Effector CD8-positive, alpha-beta T cell (primary cell): ENCODE data around the gene SLC36A1.

ENCODE experiments used
- DNase-seq: peaks from one replicate; lab custom pipeline; 2025; lab: John Stamatoyannopoulos, UW

Gene SLC36A1

GRCh38 chr5:151451626-151452520, 4.5 kb downstream of the SLC36A1 start:
- DNase-seq, result no peak

GRCh38 chr5:151454166-151454565, 6.8 kb downstream of the SLC36A1 start:
- no peak for DNase-seq

- DNase-seq, result no peak
Observed at GRCh38 chr5:151454889-151455288, 7.5 kb downstream of the SLC36A1 start.

- no peak for DNase-seq
Observed at GRCh38 chr5:151456321-151456940, 9.0 kb downstream of the SLC36A1 start.

GRCh38 chr5:151458314-151458713, 10.9 kb downstream of the SLC36A1 start:
- no peak for DNase-seq

- no peak for DNase-seq
Observed at GRCh38 chr5:151459680-151460324, 12.4 kb downstream of the SLC36A1 start.

GRCh38 chr5:151461312-151461711, 13.9 kb downstream of the SLC36A1 start:
- DNase-seq, result no peak

- no peak for DNase-seq
Observed at GRCh38 chr5:151463137-151464029, 16.0 kb downstream of the SLC36A1 start.

- DNase-seq, result no peak
Observed at GRCh38 chr5:151464101-151464500, 16.7 kb downstream of the SLC36A1 start.

GRCh38 chr5:151465476-151465875, 18.1 kb downstream of the SLC36A1 start:
- DNase-seq, result no peak

- no peak for DNase-seq
Observed at GRCh38 chr5:151467576-151467975, 20.2 kb downstream of the SLC36A1 start.

GRCh38 chr5:151469386-151469785, 22.0 kb downstream of the SLC36A1 start:
- DNase-seq, result no peak

- DNase-seq, result no peak
Observed at GRCh38 chr5:151469992-151470391, 22.6 kb downstream of the SLC36A1 start.

- DNase-seq, result no peak
Observed at GRCh38 chr5:151470439-151470838, 23.0 kb downstream of the SLC36A1 start.

GRCh38 chr5:151471276-151471675, 23.9 kb downstream of the SLC36A1 start:
- DNase-seq, result no peak

GRCh38 chr5:151474799-151475198, 27.4 kb downstream of the SLC36A1 start:
- DNase-seq, result no peak

GRCh38 chr5:151475388-151475787, 28.0 kb downstream of the SLC36A1 start:
- no peak for DNase-seq

GRCh38 chr5:151476016-151476415, 28.6 kb downstream of the SLC36A1 start:
- no peak for DNase-seq

GRCh38 chr5:151477101-151477500, 29.7 kb downstream of the SLC36A1 start:
- DNase-seq, result no peak

GRCh38 chr5:151480384-151481293, 33.2 kb downstream of the SLC36A1 start:
- no peak for DNase-seq

GRCh38 chr5:151483176-151483575, 35.8 kb downstream of the SLC36A1 start:
- no peak for DNase-seq
